ENCODE measurements around the gene CT45A6.
"Not testable (repeated sequence)": the region's sequence is repeated elsewhere in the genome, so short reads cannot be mapped to it uniquely, and the experiment has no call there.

Gene CT45A6, protein sequence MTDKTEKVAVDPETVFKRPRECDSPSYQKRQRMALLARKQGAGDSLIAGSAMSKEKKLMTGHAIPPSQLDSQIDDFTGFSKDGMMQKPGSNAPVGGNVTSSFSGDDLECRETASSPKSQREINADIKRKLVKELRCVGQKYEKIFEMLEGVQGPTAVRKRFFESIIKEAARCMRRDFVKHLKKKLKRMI

DNA sequence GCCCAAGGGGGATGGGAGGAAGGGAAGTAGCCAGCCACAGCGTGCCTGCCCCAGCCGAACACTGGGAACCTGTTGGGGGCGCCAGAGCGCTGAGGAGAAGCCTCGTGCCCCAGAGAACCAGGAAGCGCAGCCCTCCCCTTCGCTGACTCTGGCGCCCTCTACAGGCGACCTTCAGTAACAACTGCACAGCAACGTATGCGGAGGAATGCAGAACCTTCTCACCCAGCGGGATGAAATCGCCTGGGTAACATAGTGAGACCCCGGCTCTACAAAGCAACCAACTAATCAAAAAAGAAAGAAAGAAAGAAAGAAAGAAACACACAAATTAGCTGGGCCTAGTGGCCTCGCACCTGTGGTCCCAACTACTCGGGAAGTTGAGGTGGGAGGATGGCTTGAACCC lies at the start of gene CT45A6:
CT45A6 (minus strand) TSS at position 101 of the 400 bp plus-strand sequence. CDS start 3,794 bp downstream, outside the sequence.
- CTCF ChIA-PET; DNase-seq (ENCODE audit: low spot score); POLR2A ChIA-PET (ENCODE audit: low non-redundant PET); H3K27ac ChIP-seq: not testable (repeated sequence)

DNA sequence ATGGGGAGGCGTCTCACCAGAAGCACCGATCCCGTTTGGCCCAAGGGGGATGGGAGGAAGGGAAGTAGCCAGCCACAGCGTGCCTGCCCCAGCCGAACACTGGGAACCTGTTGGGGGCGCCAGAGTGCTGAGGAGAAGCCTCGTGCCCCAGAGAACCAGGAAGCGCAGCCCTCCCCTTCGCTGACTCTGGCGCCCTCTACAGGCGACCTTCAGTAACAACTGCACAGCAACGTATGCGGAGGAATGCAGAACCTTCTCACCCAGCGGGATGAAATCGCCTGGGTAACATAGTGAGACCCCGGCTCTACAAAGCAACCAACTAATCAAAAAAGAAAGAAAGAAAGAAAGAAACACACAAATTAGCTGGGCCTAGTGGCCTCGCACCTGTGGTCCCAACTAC lies 34.6 kb upstream of the CT45A6 start, which contains the start of gene CT45A7:
CT45A7 (minus strand) TSS at position 101 of the 400 bp plus-strand sequence. CDS start 3,747 bp downstream, outside the sequence.
- POLR2A ChIA-PET (ENCODE audit: low non-redundant PET); CTCF ChIA-PET; H3K27ac ChIP-seq; DNase-seq (ENCODE audit: low spot score): not testable (repeated sequence)

- H3K27ac ChIP-seq; POLR2A ChIA-PET (ENCODE audit: low non-redundant PET); DNase-seq (ENCODE audit: low spot score); CTCF ChIA-PET: not testable (repeated sequence)
Measured at GRCh38 chrX:135819912-135820311, 17.3 kb upstream of the CT45A6 start, which contains the start of gene CT45A2. CT45A2 (minus strand) TSS chrX:135820012; CDS start chrX:135816265, 3,747 bp downstream.

- H3K27ac ChIP-seq; CTCF ChIA-PET; DNase-seq (ENCODE audit: low spot score); POLR2A ChIA-PET (ENCODE audit: low non-redundant PET): not testable (repeated sequence)
Measured at GRCh38 chrX:135785403-135785802, 17.2 kb downstream of the CT45A6 start, which contains the start of gene CT45A5. CT45A5 (minus strand) TSS chrX:135785503; CDS start chrX:135781729, 3,774 bp downstream.

- H3K27ac ChIP-seq; DNase-seq (ENCODE audit: low spot score); CTCF ChIA-PET; POLR2A ChIA-PET (ENCODE audit: low non-redundant PET): not testable (repeated sequence)
Measured at GRCh38 chrX:135768091-135768490, 34.5 kb downstream of the CT45A6 start, which contains the start of gene CT45A3. CT45A3 (minus strand) TSS chrX:135768191; CDS start chrX:135764444, 3,747 bp downstream.

- CTCF ChIA-PET; DNase-seq (ENCODE audit: low spot score); POLR2A ChIA-PET (ENCODE audit: low non-redundant PET); H3K27ac ChIP-seq: not testable (repeated sequence)
Measured at GRCh38 chrX:135744739-135745138, 57.8 kb downstream of the CT45A6 start.

All from RWPE1 (cell line).